OCI-LY1 (cell line): ENCODE data around the gene CDC42BPA.

Experiments used
- H2AFZ ChIP-seq: fragments of 200-600 bp; sonication (generic), shearing (Covaris generic); 2 replicates; pipeline ENCODE4 v1.6.0; 2014; ENCODE audit warnings: antibody characterized with exemption, mild to moderate bottlenecking, low read length
- H3F3A ChIP-seq: fragments of 200-600 bp; sonication (generic), shearing (Covaris generic); 2 replicates; pipeline ENCODE4 v1.6.0; 2014; ENCODE audit warnings: mild to moderate bottlenecking, antibody characterized with exemption, low read length, moderate library complexity; ENCODE audit not compliant: insufficient read depth
- H3K27ac ChIP-seq: fragments of 200-600 bp; sonication (generic); 2 replicates; pipeline ENCODE4 v1.5.1; 2014; ENCODE audit warnings: low read length, mixed run types, mild to moderate bottlenecking, low read depth; ENCODE audit not compliant: poor library complexity, severe bottlenecking
- H3K27me3 ChIP-seq: fragments of 200-600 bp; sonication (generic); 2 replicates; pipeline ENCODE4 v1.6.0; 2014; ENCODE audit warnings: antibody characterized with exemption, mild to moderate bottlenecking, low read length, moderate library complexity; ENCODE audit not compliant: insufficient read depth
- H3K36me3 ChIP-seq: fragments of 200-600 bp; sonication (generic); 2 replicates; pipeline ENCODE4 v1.6.1; 2014; ENCODE audit warnings: mild to moderate bottlenecking, antibody characterized with exemption, low read length, moderate library complexity, mixed read lengths; ENCODE audit not compliant: insufficient read depth
- H3K4me1 ChIP-seq: fragments of 200-600 bp; sonication (generic); 2 replicates; pipeline ENCODE4 v1.5.1; 2014; ENCODE audit warnings: mild to moderate bottlenecking, low read length, moderate library complexity; ENCODE audit not compliant: insufficient read depth, severe bottlenecking
- H3K4me2 ChIP-seq: fragments of 200-600 bp; sonication (generic), shearing (Covaris generic); 2 replicates; pipeline ENCODE4 v1.6.1; 2014; ENCODE audit warnings: low read length
- H3K4me3 ChIP-seq: fragments of 200-600 bp; sonication (generic); 2 replicates; pipeline ENCODE4 v1.5.1; 2014; ENCODE audit warnings: low read length, low read depth, mild to moderate bottlenecking, mixed read lengths; ENCODE audit not compliant: poor library complexity, severe bottlenecking
- H3K79me2 ChIP-seq: fragments of 200-600 bp; shearing (Covaris generic); 2 replicates; pipeline ENCODE4 v1.6.1; 2016; ENCODE audit warnings: mixed run types, low read length, mixed read lengths; ENCODE audit not compliant: insufficient read depth
- H3K9ac ChIP-seq: fragments of 200-600 bp; sonication (generic), shearing (Covaris generic); 2 replicates; pipeline ENCODE4 v1.6.1; 2014; ENCODE audit warnings: mild to moderate bottlenecking, low read length, mixed read lengths
- H3K9me2 ChIP-seq: fragments of 200-600 bp; sonication (generic), shearing (Covaris generic); 2 replicates; pipeline ENCODE4 v1.6.1; 2014; ENCODE audit warnings: low read depth, mild to moderate bottlenecking, low read length, mixed read lengths
- H3K9me3 ChIP-seq: fragments of 200-600 bp; shearing (Covaris generic); 2 replicates; pipeline ENCODE4 v1.6.1; 2014; ENCODE audit warnings: low read length, mixed read lengths
- H4K20me1 ChIP-seq: fragments of 200-600 bp; sonication (generic), shearing (Covaris generic); 2 replicates; pipeline ENCODE4 v1.6.0; 2016; ENCODE audit warnings: mild to moderate bottlenecking, low read length; ENCODE audit not compliant: insufficient read depth
- EZH2 ChIP-seq: fragments of 200-600 bp; sonication (generic), shearing (Covaris generic); IDR thresholded peaks from 2 replicates; pipeline ENCODE4 v1.8.0; 2017; ENCODE audit warnings: borderline replicate concordance, mixed run types, mild to moderate bottlenecking, antibody characterized with exemption, low read length, moderate library complexity, mixed read lengths
- TF ChIP-seq, protein P1 (sequence below): fragments of 200-600 bp; sonication (generic), shearing (Covaris generic); IDR thresholded peaks from 2 replicates; pipeline ENCODE4 v1.5.1; 2017; ENCODE audit warnings: mild to moderate bottlenecking, antibody characterized with exemption, low read length, moderate library complexity, mixed read lengths

Gene CDC42BPA

DNA sequence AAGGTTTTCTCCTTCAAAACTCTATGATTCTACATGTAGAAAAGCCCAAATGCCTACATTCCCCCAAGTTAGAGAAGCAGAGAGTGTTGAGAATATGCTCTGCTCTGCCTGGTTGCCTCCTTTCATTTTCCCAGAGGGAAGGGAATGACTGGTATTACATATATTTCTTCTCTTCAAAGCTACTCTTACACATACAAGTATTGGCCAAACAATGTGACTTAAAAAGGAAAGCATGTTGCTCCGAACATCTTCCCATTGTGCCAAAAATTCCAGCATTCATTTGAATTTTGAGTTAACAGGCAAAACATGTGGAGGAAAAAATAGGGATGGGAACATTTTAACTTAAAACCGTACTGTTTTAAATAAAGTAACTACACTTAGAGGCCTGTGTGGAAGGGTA is 253.0 kb downstream of the CDC42BPA start:
- Histone ChIP-seq H3F3A (no peaks in the 10 kb centered on the region), H3K4me1 (no peaks in the 10 kb centered on the region), H3K36me3 (no peaks in the 10 kb centered on the region), H3K4me3 (no peak overlapping the region), H3K27me3 (no peaks in the 10 kb centered on the region), H3K27ac (no peak overlapping the region), H3K9me3 (no peaks in the 10 kb centered on the region), H2AFZ (no peak overlapping the region), H3K79me2 (no peaks in the 10 kb centered on the region), H4K20me1 (no peaks in the 10 kb centered on the region), H3K4me2 (no peak overlapping the region), H3K9me2 (no peaks in the 10 kb centered on the region), H3K9ac (no peak overlapping the region)
- no peak for TF ChIP-seq EZH2
- TF ChIP-seq, protein P1, sequence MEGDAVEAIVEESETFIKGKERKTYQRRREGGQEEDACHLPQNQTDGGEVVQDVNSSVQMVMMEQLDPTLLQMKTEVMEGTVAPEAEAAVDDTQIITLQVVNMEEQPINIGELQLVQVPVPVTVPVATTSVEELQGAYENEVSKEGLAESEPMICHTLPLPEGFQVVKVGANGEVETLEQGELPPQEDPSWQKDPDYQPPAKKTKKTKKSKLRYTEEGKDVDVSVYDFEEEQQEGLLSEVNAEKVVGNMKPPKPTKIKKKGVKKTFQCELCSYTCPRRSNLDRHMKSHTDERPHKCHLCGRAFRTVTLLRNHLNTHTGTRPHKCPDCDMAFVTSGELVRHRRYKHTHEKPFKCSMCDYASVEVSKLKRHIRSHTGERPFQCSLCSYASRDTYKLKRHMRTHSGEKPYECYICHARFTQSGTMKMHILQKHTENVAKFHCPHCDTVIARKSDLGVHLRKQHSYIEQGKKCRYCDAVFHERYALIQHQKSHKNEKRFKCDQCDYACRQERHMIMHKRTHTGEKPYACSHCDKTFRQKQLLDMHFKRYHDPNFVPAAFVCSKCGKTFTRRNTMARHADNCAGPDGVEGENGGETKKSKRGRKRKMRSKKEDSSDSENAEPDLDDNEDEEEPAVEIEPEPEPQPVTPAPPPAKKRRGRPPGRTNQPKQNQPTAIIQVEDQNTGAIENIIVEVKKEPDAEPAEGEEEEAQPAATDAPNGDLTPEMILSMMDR: no peak

DNA sequence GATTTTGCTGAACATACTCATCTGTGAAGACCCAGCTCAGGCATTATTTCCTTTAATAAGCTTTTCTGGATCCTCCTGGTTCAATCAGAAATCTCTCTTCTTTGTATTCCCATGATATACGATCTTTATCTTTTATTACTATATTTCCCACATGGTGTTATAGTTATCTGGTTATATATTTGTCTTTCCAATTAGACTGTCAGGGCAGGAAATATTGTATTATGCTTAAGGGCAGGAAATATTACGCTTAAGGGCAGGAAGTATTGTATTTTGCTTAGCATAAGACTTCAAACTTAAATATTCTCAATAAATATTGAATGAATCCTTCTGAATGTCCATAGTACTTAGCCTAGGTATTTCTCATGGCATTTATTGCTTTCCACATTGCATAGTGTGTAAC is 256.0 kb downstream of the CDC42BPA start:
- Histone ChIP-seq H3K4me3 (no peak overlapping the region), H2AFZ (no peak overlapping the region), H3K27me3 (no peaks in the 10 kb centered on the region), H4K20me1 (no peaks in the 10 kb centered on the region), H3K27ac (no peak overlapping the region), H3K9ac (no peak overlapping the region), H3K9me2 (no peaks in the 10 kb centered on the region), H3K9me3 (no peaks in the 10 kb centered on the region), H3K36me3 (no peaks in the 10 kb centered on the region), H3K4me2 (no peak overlapping the region), H3K79me2 (no peaks in the 10 kb centered on the region), H3K4me1 (no peaks in the 10 kb centered on the region), H3F3A (no peaks in the 10 kb centered on the region)
- TF ChIP-seq EZH2: no peak
- TF ChIP-seq, protein P1: no peak

DNA sequence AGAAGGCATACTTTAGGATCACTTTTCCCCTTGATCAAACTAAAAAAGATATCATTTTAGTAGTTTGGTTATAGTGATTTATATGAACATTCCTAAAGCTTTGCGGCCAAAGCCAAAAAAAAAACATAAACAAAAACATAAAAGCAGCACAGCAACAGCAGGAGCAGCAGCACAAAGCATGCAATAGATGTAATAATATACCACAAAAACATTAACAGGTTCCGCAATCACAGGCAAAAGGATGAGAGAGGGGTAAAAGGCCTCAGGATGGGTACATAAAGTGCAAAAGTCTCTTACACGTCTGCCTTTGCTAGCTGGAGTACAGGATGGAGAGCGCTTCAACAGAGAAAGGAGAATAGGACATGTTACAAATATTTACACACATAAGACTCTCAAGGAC is 259.2 kb downstream of the CDC42BPA start:
- no peaks in the 10 kb centered on the region for H3K9me2 ChIP-seq
- H3K4me3 ChIP-seq: no peak overlapping the region
- H3K4me2 ChIP-seq: no peak overlapping the region
- H3K9ac ChIP-seq: no peak overlapping the region
- H3K27ac ChIP-seq: no peak overlapping the region
- no peaks in the 10 kb centered on the region for H4K20me1 ChIP-seq
- no peaks in the 10 kb centered on the region for H3K79me2 ChIP-seq
- no peaks in the 10 kb centered on the region for H3K9me3 ChIP-seq
- no peaks in the 10 kb centered on the region for H3K36me3 ChIP-seq
- no peaks in the 10 kb centered on the region for H3K27me3 ChIP-seq
- H2AFZ ChIP-seq: no peak overlapping the region
- TF ChIP-seq, protein P1: no peak
- TF ChIP-seq EZH2: no peak
- H3F3A ChIP-seq: no peaks in the 10 kb centered on the region
- no peaks in the 10 kb centered on the region for H3K4me1 ChIP-seq
